Stimulated activated CD8-positive, alpha-beta memory T cell treated with anti-CD3 and anti-CD28 coated beads, Interleukin-4, amount 100 ng/mL, for 48 hours (primary cell): ENCODE results near the gene JTB.

Experiments
- DNase-seq: peaks from one replicate; pipeline ENCODE4 v3.0.0-alpha.2; 2020

Gene JTB

DNA sequence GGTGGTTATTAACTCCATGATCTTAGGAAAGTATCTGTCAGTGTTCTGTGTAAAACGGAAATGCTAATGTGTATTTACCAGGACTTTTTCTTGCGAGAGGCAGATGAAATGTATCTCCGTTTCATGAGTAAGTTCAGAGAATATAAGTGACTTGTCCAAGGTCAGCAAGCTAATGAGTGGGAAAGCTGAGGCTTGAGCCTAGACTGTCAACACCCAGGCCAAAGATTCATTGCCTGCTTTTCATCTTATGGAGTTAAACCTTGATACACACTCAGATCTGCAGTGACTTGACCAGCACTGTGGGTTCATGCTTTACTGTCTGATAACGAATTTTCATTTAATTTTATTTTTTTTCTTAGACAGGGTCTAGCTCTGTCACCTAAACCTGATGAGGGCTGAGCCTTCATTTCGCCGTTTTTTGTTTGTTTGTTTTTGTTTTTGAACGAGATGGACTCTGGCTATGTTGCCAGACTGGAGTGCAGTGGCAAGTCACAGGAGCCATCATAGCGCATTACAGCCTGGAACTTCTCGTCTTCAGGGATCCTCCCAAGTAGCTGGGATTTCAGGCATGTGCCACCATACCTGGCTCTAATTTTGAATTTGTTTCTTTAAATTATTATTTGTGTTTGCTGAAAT is 918 bp upstream of the JTB start:
- no peak for DNase-seq

DNA sequence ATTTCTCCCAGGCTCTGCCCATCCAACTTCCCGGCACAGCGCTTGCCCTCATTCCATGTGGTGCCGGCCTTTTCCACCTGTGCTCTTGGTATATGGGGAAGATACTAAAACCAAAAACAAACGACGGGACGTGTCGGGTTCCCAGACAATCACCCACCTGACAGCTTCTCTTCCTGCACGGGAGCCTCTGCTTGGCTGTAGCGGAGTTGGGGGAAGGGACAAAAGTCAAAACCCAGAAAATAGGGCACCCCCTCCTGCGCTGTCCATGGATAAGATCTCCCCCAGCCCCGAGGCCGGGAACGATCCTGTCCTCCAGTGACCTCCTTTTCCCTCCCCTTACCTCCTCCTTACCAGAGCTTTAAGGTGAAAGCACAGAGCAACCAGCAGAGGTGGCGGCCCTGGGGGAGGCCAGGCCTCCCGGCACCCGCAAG is 640 bp downstream of the JTB start:
- no peak for DNase-seq

DNA sequence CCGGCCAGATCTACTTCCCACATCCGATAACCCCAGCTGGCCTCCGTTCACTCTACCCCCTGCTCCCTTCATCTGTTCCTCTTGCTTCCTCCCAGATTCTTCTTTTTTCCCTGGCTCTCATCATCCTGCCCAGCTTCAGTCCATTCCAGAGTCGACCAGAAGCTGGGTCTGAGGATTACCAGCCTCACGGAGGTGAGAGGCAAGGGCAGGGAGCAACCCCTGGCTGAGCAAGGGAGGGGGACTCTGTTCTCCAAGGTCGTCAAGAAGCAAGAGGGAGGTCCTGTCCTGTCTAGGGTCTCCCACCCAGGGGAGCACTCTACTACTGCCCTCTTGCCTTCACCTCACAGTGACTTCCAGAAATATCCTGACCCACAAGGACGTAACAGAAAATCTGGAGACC is 3.9 kb downstream of the JTB start:
- no peak for DNase-seq

DNA sequence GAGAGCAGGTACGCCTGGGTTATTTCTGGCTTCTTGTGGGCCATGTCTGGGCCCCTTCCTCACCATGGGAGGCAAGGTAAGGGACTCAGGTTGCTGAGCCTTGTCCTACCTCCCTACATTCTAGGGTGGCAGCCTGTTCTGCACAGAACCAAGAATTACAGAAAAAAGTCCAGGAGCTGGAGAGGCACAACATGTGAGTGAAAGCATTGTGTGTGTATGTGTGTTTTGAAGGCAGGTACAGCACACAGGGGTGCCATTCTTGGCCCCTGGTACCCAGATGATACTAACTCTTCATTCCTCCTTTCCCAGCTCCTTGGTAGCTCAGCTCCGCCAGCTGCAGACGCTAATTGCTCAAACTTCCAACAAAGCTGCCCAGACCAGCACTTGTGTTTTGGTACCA is 4.4 kb downstream of the JTB start:
- no peak for DNase-seq

GRCh38 chr1:153970346-153970745 is 7.1 kb downstream of the JTB start:
- no peak for DNase-seq

DNA sequence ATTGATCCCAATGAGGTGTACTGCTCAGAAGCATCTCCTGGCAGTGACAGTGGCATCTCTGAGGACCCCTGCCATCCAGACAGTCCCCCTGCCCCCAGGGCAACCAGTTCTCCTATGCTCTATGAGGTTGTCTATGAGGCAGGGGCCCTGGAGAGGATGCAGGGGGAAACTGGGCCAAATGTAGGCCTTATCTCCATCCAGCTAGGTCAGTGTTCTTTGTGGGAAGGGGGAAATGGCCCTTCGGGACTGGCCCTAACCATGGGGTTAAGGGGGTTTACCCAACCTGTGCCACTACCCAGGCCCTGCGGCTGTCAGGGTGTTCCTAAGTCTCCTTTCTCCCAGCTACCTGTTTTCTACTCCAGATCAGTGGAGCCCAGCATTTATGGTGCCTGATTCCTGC is 8.5 kb downstream of the JTB start:
- DNase-seq: no peak

DNA sequence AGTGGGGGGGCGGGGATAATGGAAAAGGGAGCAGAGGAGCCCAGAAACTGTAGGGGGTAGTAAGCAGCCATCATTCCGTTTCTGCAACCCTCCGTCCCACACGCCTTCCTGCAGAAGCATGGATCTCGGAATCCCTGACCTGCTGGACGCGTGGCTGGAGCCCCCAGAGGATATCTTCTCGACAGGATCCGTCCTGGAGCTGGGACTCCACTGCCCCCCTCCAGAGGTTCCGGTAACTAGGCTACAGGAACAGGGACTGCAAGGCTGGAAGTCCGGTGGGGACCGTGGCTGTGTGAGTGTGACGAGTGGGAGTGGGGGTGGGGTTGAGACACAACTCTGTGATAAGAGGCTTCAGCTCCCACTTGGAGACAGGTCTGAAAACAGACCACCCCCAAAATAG is 9.1 kb downstream of the JTB start:
- DNase-seq: no peak

DNA sequence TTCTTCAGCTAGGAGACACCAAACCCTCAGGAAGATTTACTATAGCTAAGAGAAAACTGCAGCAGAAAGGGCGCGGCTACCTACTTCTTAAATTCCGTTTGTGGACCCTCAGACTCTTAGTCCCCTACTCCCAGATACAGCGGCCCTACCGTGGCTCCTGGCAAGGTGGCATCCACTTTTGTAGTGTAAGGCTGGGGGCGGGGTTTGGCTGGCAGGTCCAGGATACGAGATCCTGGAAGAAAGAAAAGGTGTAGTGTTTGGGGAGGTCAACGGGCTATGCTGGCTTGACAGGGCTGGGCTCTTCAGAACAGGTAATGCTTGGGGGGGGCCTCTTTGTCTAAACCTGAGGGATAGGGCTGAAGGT is 9.5 kb downstream of the JTB start:
- no peak for DNase-seq

DNA sequence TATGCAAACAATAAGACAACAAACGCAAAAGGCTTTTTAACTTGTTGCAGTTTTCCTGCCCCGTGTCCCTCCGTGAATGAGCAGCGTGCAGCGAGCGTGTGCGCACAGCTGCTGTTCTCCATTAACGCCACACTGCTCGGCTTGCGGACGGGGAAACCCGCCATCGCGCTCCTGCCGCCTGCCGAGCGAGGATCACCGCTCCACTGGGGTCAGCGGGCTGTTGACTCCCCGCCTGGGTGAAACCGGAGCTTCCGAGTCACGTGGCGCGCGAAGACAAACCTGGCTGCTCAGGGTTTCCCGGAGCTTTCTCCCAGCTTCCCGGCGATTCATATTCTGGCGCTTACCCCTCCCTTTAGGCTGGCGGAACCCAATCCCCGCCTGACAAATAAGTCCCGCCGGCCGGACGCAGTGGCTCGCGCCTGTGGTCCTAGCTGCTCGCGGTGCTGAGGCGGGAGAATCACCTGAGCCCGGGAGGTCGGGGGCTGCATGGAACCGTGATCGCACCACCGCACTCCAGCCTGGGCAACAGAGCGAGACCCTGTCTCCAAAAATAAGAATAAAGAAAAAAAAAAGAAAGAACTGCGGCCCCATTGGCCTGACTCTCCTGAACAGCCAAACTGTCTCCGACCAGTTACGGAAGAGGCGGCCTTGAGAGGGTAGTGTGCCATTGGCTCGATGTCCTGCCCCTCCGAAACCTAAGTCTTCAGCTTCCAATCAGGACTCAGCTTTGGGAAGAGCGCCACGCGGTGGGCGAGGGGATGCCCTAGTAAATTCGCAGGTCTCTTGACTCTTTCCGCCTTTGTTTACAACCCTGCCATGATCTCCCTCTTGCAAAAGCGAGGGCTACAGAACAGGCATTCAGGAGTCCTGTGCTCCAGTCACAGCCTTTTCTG is 10.1 kb downstream of the JTB start, which contains the start of gene CREB3L4:
TSS of gene CREB3L4 (plus strand) at position 796 of the 893 bp plus-strand sequence. CDS start 624 bp downstream, outside the sequence.
- DNase-seq: peak; percentile 85

GRCh38 chr1:153963850-153964331 is 13.6 kb downstream of the JTB start:
- no peak for DNase-seq

DNA sequence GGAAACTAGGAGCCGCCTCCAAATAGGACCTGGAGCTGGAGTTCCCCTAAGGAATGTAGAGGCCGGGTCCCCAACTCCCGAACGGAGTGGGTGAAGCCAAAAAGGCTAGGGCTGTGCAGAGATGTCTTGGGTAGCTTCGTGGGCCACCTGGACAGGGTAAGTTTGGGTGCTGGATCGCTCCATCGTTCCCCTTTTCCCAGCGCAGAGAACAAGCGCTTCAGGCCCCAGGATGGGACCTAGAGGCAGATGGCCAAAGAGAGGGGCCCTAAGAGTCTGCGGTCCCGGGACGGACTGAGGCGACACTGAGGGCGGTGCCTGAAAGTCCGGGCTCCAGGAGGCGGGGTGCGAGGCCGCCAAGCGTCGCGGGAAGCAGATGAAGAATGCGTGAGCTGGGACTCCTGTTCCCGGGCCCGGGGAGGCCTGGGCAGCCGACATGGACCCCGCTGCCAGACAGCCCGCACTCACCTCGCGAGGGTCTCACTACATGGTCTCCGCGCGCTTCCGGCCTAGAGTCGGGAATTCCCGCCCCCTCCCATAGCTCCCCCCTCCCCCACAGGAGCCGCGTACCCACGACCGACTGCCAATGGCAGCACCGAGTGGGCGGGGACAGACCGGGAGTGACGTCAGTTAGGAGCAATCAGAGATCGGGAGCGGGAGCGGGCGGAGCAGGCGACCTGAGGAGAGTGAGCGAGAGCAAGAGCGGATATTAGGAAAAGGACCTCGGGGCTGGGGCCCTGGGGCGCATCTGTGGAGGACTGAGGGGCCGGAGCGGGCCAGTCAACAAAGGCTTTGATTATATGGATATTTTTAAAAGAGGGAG is 14.2 kb downstream of the JTB start, which contains the start of gene SLC39A1:
TSS of gene SLC39A1 (minus strand) at position 508 of the 820 bp plus-strand sequence. CDS start 822 bp downstream, outside the sequence.
- peak; percentile 98 for DNase-seq

DNA sequence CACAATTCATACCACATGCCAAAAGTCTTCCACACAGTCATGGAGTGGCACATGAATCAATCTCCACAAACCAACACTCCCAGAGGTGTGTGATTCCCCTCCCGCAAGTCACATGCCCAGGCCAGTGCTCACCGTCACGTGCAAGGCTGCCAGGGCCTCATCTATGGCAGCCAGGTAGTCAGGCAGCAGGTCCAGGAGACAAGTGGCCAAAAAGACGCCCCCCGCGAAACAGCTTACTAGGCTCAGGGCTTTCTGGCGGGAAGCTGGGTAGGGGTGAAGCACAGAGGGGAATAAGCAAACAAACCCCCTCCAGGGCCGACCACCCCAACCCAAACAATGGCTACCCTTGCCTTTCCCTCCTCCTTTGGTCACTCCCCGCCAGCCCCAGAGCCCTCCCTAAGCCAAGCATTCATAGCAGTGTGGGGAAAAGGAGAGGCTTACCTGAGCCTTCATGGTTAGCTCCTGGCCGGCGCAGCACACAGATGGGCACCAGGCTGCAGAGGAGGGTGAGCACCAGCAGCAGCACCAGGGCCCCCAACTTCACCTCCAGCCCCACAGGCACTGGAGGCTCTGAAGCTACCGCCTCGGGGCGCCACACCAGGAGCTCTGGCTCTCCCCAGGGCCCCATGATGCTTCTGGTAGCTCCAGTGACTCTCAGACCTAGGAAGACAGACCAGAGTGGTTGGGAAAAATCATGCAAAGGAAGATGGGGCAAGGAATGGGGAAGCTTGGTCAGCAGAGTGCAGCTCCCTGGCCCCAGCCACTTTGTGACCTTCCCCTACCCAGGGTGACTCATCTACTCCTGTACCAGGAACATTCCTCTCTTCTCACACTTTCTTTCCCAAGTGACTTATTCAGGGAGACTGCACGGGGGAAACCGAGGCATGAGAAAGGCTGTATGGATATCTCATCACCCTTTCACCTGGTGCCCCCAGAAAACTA is 15.1 kb downstream of the JTB start:
- DNase-seq: no peak

GRCh38 chr1:153961421-153961820 is 16.1 kb downstream of the JTB start:
- no peak for DNase-seq

DNA sequence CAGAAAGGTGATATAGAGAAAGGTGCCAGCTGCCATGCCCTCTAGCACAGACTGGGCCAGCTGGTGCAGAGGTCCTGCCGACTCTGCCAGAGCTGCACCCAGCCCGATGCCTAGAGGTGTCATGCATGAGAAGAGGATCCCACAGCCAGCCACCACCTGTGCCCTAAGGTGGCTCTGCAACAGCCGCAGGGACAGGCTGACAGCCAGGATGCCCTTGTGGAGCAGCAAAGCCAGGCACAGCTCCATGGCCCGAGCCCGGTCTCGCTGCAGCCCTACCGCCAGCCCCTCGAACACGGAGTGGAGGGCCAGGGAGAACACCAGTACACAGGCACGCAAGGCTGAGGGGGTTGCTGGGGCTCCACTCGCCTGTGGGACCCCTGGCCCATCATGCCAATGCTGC is 17.3 kb downstream of the JTB start:
- no peak for DNase-seq

DNA sequence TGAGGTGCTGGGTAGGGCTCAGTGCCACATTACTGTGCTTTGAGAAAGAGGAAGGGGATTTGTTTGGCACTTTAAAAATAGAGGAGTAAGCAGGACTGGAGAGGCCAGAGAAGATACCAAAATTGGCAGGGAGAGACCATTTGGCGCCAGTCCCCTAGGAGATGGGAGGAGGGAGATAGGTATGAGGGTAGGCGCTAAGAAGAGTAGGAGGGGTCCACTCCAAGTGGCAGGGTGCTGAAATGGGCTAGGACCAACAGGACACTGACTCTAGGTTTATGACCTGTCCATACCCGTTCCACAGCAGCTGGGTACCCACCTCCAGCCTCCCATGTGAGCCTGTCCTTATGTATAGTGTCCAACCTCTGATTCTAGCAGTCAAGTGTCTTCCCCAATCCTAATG is 18.0 kb downstream of the JTB start:
- no peak for DNase-seq

GRCh38 chr1:153958961-153959260 is 18.6 kb downstream of the JTB start:
- no peak for DNase-seq

DNA sequence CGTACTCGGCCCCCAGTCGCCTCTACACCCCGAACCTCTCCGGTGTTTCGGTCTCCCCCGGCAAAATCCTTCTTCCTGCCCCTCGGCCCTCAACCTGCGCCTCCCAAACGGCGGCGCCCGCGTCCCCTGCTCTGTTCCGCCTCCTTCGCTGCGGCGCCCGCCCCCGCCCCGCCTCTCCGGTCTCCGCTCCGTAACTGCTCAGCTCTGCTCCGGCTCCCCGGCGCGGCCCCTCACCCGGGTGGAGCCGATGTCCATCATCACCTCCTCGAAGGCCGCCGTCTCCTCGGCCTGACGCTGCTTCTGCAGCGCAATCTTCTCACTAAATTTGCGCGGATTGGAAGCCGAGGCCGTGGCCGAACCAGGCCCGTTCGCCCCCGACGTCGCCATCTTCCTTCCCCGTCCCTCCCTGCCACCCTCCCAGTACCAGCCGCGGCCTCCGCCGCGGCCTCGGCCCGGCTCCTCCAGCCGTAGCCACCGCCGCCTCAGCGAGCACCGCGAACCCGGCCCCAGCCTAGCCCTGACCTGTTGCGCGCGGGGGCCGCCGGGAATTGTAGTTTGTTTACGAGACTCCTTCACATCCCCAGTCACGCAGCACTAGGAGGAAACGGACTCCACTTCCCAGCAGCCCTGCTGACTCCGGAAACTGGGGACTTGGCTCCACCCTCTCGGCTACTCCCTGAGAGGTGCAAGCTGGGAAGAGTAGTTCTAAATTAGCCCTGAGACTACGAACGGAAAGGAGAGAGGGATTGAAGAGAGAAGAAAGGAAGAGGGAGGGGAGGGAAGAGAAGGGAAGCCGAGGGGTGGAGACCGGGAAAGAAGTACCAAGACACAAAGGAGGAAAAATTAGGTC is 19.1 kb downstream of the JTB start, which contains the start of gene CRTC2:
TSS of gene CRTC2 (minus strand) at position 502 of the 850 bp plus-strand sequence. CDS start at position 387, 115 bp downstream.
- DNase-seq: peak; percentile 98

- DNase-seq: no peak
Measured at GRCh38 chr1:153957744-153958110, 19.7 kb downstream of the JTB start.

DNA sequence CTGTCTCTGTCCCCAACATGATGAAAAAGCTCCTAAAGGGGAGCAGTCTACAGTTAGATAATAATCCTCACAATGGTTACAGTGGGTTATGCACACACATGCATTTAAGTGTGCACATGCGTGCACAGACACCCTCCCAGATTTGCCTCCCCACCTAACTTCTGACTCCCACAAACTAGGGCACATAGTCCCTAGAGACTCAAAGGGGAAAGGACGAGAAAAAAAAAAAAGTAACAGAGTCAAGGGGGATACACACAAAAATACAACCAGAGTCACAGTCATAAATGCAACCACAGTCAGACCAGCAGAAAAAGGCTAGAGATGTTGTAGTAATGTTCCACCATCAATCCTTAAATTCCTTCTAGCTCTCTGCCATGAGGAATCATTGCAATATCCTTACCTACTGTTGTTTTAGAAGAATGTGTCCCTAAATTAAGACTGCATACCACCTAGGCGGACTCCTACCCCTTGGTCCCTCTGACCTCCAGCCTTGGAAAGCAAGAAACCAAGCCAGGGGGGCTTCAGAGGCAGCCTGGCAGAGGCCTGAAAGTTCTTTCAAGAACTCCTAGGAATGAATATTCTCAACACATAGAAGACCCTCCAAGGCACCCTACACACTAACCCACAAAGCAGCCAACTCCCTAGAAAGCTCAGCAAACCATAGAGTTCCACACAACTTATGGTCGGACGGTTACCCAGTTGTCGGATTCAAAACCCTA is 20.3 kb downstream of the JTB start:
- DNase-seq: no peak

- DNase-seq: no peak
Measured at GRCh38 chr1:153954826-153955225, 22.6 kb downstream of the JTB start.
